Right lobe of liver (tissue), 4 donors: Measurements from ENCODE around the gene CDH1.

Source experiments
- POLR2A ChIP-seq: fragments of 450-650 bp; IDR thresholded peaks from one replicate; pipeline ENCODE4 v1.6.1; 2017; ENCODE audit warnings: antibody characterized with exemption, mild to moderate bottlenecking
- TF ChIP-seq, protein P1 (sequence below), 4 donors: fragments of 200-600 bp in 3 of 4; fragments of 450-650 bp in 1 of 4; IDR thresholded peaks; one replicate each; pipeline versions ENCODE4 v1.5.1 to v1.8.0; 2016 to 2022; ENCODE audit warnings: antibody characterized with exemption in 4 of 4, mild to moderate bottlenecking in 2 of 4
- donor health status: DM: no; HTN: no; CAD: no.
- donor health status: DM: no; HTN: no; CAD: no.
- donor health status: DM: no; HTN: yes; CAD: no.

GRCh38 chr16:68866933-68867332 is 129.8 kb downstream of the CDH1 start:
- TF ChIP-seq, protein P1, sequence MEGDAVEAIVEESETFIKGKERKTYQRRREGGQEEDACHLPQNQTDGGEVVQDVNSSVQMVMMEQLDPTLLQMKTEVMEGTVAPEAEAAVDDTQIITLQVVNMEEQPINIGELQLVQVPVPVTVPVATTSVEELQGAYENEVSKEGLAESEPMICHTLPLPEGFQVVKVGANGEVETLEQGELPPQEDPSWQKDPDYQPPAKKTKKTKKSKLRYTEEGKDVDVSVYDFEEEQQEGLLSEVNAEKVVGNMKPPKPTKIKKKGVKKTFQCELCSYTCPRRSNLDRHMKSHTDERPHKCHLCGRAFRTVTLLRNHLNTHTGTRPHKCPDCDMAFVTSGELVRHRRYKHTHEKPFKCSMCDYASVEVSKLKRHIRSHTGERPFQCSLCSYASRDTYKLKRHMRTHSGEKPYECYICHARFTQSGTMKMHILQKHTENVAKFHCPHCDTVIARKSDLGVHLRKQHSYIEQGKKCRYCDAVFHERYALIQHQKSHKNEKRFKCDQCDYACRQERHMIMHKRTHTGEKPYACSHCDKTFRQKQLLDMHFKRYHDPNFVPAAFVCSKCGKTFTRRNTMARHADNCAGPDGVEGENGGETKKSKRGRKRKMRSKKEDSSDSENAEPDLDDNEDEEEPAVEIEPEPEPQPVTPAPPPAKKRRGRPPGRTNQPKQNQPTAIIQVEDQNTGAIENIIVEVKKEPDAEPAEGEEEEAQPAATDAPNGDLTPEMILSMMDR (IDR thresholded peaks at IDR 0.05), result no peak
- TF ChIP-seq POLR2A, result no peak
